Kasumi-1 (cell line): ENCODE results near the gene ESYT1.

ENCODE experiments used
- DNase-seq, 2 experiments: peaks; one replicate each; lab custom pipeline; 2025; lab: John Stamatoyannopoulos, UW

Gene ESYT1

DNA sequence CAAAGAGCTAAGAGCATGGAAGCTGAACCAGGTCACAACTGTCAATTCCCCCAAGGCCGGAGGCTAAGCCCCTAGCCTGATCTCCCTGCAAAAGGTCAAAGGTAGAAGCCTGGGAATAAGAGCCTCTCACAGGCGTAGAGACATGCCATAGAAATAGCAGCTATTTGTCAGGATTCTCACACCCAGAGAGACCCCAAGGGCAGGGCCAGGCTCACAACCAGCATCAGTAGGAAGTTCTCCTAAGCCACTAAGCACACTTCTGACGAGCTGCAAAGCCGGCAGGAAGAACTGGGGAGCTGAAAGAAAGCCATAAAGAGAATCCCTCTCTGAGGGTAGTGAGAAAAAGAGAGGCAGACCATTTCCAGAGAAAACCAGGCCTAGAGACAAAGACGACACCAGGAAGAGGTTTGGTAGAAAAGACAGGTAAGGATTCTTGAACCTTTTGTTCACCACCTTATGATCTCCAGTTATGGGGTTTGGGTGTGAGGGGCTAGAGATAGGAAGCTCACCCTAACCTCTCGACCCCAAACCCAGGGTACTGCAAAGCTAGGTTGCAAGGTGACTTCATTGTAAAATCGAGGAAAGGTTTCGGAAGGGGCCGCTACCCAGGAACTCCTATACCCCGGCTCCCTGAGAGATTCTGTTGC lies 60.2 kb downstream of the ESYT1 start:
- peak; percentile 34 to 46 for DNase-seq

DNA sequence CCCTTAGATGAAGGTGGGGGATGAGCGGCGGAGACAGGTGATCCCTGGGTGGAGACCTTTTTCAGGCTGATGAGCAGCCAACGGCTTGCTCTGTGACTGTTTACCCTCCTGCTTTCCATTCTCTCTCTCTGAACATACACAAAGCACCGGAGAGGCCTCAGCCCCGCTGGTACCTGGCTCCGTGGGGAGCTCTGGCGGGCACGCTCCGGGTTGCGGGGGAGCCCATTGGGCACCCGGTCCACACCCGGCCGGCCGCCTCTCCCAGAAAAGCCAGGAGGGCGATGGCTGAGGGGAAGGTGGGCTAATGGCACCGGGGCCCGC lies 60.7 kb downstream of the ESYT1 start:
- no peak for DNase-seq

DNA sequence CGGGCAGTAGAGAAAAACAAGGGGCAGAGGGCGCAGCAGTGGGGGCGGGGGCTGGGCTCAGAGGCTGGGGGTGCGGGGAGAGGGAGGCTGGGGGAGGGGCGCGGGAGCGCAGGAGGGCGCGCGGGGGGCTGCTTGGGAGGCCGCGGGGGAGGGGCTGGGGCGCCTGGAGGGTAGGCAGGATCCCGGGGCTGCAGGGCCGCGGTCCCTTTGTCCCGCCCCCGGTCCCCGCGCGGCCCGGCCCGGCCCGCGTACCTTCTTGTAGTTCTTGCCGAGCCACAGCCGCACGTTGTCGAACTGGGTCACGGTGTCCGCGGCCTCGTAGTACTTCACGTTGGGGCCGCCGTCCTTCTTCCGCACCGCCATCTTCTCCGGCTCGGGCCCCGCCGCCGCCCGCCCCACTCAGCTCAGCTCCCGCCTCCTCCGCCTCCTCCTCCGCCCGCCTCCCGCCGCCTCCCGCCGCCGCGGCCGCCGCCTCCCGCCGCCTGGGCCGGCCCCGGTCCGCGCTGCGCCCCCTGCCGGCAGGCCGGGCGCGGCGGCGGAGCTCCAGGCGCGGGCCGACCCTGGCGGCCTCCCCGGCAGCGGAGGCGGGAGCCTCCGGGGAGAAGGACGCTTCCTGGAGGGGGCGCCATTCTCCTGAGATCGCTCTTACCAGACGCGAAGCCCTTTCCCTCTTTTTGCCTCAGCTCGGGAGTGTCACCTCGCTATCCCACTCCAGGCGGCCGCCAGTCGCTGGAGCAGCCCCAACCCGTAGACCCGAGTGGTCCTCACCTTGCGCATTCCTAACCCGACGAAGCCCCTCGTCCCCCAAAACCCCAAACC lies 61.2 kb downstream of the ESYT1 start, which contains the start of gene SMARCC2:
Gene SMARCC2 (minus strand): TSS at position 385 of the 819 bp plus-strand sequence. CDS start 22 bp downstream, at position 363.
- peak; percentile 75 to 87 for DNase-seq

DNA sequence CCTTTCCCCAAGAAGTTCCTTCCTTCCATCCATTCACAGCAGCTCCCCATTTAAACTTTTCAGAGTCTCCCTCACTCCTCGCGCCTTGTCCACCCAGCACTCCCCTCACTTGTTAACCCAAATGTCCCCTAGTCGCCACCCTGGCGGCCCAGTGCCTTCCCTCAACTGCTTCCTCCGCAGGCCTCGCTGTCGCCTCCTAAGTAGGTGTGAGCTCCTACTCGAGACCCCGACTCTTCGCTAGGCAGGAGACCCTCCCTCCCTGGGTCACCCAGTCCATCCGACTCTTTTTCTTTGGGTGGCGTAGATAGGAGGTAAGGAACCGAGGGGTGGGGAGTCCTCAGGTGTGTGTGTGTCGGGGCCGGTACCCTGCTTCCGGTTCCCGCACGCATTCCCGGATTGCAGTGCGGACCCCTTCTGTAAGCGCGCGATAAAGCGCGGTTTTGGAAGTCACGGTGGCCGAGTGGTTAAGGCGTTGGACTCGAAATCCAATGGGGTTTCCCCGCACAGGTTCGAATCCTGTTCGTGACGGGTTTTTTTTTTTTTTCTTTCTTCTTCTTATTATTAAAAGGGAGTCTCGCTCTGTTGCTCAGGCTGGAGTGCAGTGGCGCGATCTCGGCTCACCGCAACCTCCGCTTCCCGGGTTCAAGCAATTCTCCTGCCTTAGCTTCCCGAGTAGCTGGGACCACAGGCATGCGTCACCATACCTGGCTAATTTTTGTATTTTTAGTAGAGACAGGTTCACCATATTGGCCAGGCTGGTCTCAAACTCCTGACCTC lies 62.0 kb downstream of the ESYT1 start:
- DNase-seq = peak; percentile 73 to 82

DNA sequence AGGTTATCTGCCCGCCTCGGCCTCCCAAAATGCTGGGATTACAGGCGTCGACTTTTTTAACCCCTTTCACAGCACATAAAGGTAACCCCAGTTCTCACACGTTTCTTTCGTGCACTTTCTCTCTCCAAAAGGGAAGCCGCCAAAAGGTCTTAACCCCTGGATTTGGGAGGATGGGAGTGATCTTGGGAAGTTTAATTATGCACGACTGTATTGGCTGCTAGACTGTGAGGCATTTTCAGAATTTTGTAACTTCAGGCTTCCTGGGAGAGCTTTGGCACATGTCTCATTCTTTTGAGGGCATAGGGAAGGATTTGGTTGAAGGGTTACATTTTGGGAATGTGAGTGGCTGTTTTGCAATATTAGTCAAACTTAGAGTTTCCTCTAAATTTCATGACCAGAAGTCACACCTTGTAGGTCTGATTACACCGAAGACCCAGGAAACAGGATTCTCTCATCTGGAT lies 62.7 kb downstream of the ESYT1 start:
- no peak for DNase-seq

DNA sequence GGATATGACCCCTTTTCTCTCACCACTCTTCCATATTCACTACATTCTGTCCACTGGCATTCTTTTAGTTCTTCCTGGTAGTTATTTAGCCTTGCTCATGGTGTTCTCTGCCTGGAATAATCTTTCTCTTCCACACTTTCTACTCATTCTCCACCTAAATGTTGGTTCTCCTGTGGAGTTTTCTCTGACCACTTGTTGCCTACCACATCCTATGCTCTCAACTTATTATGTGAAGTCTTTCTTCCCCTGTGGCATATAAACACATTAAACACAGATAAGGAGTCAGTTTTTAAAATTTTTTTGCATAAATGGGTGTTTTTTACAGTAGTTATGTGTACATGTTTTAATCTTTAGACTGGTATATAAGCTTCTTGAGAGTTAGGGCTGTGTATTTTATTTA lies 64.5 kb downstream of the ESYT1 start:
- DNase-seq = no peak

DNA sequence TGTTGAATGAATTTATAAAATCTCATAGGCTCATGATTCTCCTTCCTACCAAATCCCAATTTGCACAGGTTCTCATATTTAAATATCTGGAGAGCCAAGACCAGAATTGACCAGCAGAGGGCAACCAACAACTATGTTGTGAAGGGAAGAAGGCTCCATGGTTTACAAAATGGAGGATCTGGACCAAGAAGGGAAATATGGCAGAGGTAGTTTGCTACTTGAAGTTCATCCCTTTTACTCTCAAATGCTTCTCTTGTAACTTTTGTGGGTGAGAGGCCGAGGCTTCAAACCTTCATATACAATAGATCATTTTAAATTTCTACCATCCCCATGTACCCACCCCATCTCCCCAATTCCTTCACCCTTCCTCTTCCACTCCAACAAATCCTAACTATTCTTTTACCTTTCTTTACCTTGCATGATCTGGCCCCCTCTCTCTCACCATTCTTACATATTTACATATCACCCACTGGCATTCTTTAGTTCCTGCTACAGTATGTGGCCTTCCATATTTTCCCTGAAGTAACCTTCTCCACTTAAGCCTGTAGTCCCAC lies 65.0 kb downstream of the ESYT1 start:
- peak; percentile 86 to 91 for DNase-seq
